Mucosa of descending colon (tissue), 3 donors: Measurements from ENCODE around the gene XRCC6. TPM values are rescaled to one million over a fixed set of nuclear protein-coding genes. Genes with fewer than 3 reads are reported as not detected.

Experiments used
- ATAC-seq: fragments of 200-7000 bp; cut with Tn5 transposase; one replicate; pipeline ENCODE4 v1.9.1; 2020; ENCODE audit warnings: mild to moderate bottlenecking, moderate library complexity
- DNase-seq, 3 donors: peaks; one replicate each; pipeline ENCODE4 v3.0.0-alpha.2; 2020
- H3K36me3 ChIP-seq: fragments of 200-600 bp; one replicate; pipeline ENCODE4 v1.8.0; 2021; ENCODE audit warnings: low read depth, mild to moderate bottlenecking
- H3K4me1 ChIP-seq: fragments of 200-600 bp; one replicate; pipeline ENCODE4 v1.8.0; 2021; ENCODE audit warnings: low read depth, mild to moderate bottlenecking
- H3K4me3 ChIP-seq: fragments of 200-600 bp; one replicate; pipeline ENCODE4 v1.8.0; 2021; ENCODE audit warnings: mild to moderate bottlenecking
- H3K9me3 ChIP-seq: fragments of 200-600 bp; one replicate; pipeline ENCODE4 v1.8.0; 2021; ENCODE audit warnings: mild to moderate bottlenecking
- intact Hi-C, 2 donors: fragments of 100-400 bp; cut with DNase I in 1 of 2; cut with micrococcal nuclease in 1 of 2; formaldehyde crosslinking; loops; one replicate each; pipeline versions ENCODE4 v1.11.0 to v1.11.1; 2022; cut with DNase I, micrococcal nuclease
- total RNA-seq, 3 donors: library from RNA; stranded (reverse); fragmentation: NEBNext Ultra II Directional in 2 of 3; extraction: Animal tissue kit (Norgen Biotek cat#: 25700) in 2 of 3; gene quantifications; one replicate each; pipeline versions ENCODE4 v1.2.1 to v1.2.4, GENCODE V29; 2021 to 2023
- TF ChIP-seq, protein P1 (sequence below): fragments of 200-600 bp; IDR thresholded peaks from one replicate; pipeline ENCODE4 v1.8.0; 2022; ENCODE audit warnings: antibody characterized with exemption, mild to moderate bottlenecking
- donor health status: DM: no; HTN: no; CAD: no; lungs with moderate emphysema.
- donor health status: DM: no; HTN: no; CAD: no.
- donor health status: DM: no; HTN: yes; CAD: no.

XRCC6 gene
- total RNA-seq, 3 donors from 2014 or later: 169 to 193 (median 177) TPM

- TF ChIP-seq, protein P1, sequence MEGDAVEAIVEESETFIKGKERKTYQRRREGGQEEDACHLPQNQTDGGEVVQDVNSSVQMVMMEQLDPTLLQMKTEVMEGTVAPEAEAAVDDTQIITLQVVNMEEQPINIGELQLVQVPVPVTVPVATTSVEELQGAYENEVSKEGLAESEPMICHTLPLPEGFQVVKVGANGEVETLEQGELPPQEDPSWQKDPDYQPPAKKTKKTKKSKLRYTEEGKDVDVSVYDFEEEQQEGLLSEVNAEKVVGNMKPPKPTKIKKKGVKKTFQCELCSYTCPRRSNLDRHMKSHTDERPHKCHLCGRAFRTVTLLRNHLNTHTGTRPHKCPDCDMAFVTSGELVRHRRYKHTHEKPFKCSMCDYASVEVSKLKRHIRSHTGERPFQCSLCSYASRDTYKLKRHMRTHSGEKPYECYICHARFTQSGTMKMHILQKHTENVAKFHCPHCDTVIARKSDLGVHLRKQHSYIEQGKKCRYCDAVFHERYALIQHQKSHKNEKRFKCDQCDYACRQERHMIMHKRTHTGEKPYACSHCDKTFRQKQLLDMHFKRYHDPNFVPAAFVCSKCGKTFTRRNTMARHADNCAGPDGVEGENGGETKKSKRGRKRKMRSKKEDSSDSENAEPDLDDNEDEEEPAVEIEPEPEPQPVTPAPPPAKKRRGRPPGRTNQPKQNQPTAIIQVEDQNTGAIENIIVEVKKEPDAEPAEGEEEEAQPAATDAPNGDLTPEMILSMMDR: no peak
These were observed 55.0 kb downstream of the XRCC6 start for GRCh38 chr22:41676134-41676533.

GRCh38 chr22:41681616-41682015 lies 60.5 kb downstream of the XRCC6 start:
- intact Hi-C loops: no loop called here
- ATAC-seq (peak; percentile 45), DNase-seq (no peak)

More at GRCh38 chr22:41676134-41676533, 55.0 kb downstream of the XRCC6 start:
- DNase-seq (peak in 1 of 3 donors; percentile 5), ATAC-seq (no peak)
- Histone ChIP-seq H3K36me3 (no peaks in the 10 kb centered on the region), H3K4me3 (no peak overlapping the region), H3K9me3 (no peaks in the 10 kb centered on the region), H3K4me1 (peaks cover 4% of the 10 kb centered on the region)
- intact Hi-C loops: no loop called here

DNA sequence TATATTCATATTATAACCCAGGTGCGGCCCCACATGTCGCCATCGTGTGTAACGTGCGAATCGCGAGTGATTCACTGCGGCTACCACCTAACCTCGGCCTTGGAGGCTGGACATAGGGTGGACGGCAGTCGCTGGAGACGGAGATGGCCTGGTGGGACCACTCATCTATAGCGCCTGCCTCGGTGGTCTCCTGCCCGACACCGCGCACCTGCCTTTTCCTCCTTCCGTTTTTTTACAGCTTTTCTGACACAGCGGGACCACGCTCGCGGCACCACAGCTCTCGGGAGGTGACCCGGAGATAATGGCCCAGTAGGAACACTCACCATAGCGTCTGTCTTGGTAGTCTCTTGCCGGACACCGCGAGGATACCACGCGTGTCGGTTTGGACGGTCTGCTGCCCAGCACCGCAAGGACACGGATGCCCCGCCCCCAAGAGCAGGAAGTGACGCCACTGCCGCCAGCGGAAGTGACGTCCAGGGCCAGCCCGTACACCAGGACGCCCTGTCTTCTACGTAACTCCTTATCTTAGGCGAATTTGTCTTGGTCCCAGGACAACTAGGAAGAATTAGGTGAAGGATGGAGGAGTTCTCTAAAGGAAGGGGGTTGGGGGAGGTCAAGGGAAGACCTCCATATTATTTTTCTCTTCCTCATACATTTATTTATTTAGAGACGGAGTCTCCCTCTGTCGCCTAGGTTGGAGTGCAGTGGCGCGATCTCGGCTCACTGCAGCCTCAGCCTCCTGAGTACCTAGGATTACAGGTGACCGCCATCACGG lies 61.1 kb downstream of the XRCC6 start:
- ATAC-seq: peak; percentile 99
- intact Hi-C loops: no loop called here
- H3K9me3 ChIP-seq: no peaks in the 10 kb centered on the region
- H3K4me3 ChIP-seq: peak overlapping the region; percentile 42
- TF ChIP-seq, protein P1: no peak
- peaks cover 8% of the 10 kb centered on the region for H3K4me1 ChIP-seq
- peak; percentile 90 to 93 (median 91) for DNase-seq
- H3K36me3 ChIP-seq: no peaks in the 10 kb centered on the region

More at GRCh38 chr22:41681616-41682015, 60.5 kb downstream of the XRCC6 start:
- H3K9me3 ChIP-seq: no peaks in the 10 kb centered on the region
- peak overlapping the region; percentile 42 for H3K4me3 ChIP-seq
- peaks cover 4% of the 10 kb centered on the region for H3K4me1 ChIP-seq
- TF ChIP-seq, protein P1: no peak
- no peaks in the 10 kb centered on the region for H3K36me3 ChIP-seq

- intact Hi-C loops: no loop called here
- ATAC-seq (no peak), DNase-seq (no peak)
- TF ChIP-seq, protein P1: no peak
- Histone ChIP-seq H3K4me3 (no peak overlapping the region), H3K4me1 (peaks cover 12% of the 10 kb centered on the region), H3K36me3 (no peaks in the 10 kb centered on the region), H3K9me3 (no peaks in the 10 kb centered on the region)
These were observed 62.0 kb downstream of the XRCC6 start for GRCh38 chr22:41683052-41683451.

- ATAC-seq (no peak), DNase-seq (no peak)
- no peak overlapping the region for H3K4me3 ChIP-seq
- H3K9me3 ChIP-seq: no peaks in the 10 kb centered on the region
- no peaks in the 10 kb centered on the region for H3K36me3 ChIP-seq
- TF ChIP-seq, protein P1: no peak
- H3K4me1 ChIP-seq: peaks cover 12% of the 10 kb centered on the region
- intact Hi-C loops: no loop called here
These were observed 62.5 kb downstream of the XRCC6 start for GRCh38 chr22:41683616-41684015.
